Activated T-cell treated with anti-CD3 and anti-CD28 coated beads, Interleukin-2, amount 50 U/mL, for 4 hours (primary cell): Measurements from ENCODE around the gene ACSS2. TPM values are rescaled to one million over a fixed set of nuclear protein-coding genes. Genes with fewer than 3 reads are reported as not detected.
"Not testable (repeated sequence)": the region's sequence is repeated elsewhere in the genome, so short reads cannot be mapped to it uniquely, and the experiment has no call there.

ENCODE experiments used
- ATAC-seq, 2 donors: fragments of 200-7000 bp; cut with Tn5 transposase; one replicate each; pipeline ENCODE4 v1.10.0; 2021
- DNase-seq: peaks from one replicate; pipeline ENCODE4 v3.0.0-alpha.2; 2020
- H3K27me3 Mint-ChIP-seq: one replicate; pipeline ENCODE4 v1.8.0; 2021; ENCODE audit warnings: low read depth, mixed read lengths
- H3K36me3 Mint-ChIP-seq: one replicate; pipeline ENCODE4 v1.8.0; 2022; ENCODE audit warnings: mixed read lengths; ENCODE audit not compliant: insufficient read depth
- H3K4me1 Mint-ChIP-seq: one replicate; pipeline ENCODE4 v1.8.0; 2021; ENCODE audit warnings: low read depth, mixed read lengths
- H3K4me3 Mint-ChIP-seq: one replicate; pipeline ENCODE4 v1.8.0; 2021; ENCODE audit warnings: mild to moderate bottlenecking, moderate library complexity, mixed read lengths
- H3K9me3 Mint-ChIP-seq: one replicate; pipeline ENCODE4 v1.8.0; 2021; ENCODE audit warnings: mixed read lengths
- total RNA-seq, 3 donors: library from RNA; stranded (reverse); gene quantifications; one replicate each; pipeline ENCODE4 v1.2.1, GENCODE V29; 2021

ACSS2 gene
- total RNA-seq, 3 donors from 2014 or later = 6.0 to 10.6 (median 10.4) TPM

DNA sequence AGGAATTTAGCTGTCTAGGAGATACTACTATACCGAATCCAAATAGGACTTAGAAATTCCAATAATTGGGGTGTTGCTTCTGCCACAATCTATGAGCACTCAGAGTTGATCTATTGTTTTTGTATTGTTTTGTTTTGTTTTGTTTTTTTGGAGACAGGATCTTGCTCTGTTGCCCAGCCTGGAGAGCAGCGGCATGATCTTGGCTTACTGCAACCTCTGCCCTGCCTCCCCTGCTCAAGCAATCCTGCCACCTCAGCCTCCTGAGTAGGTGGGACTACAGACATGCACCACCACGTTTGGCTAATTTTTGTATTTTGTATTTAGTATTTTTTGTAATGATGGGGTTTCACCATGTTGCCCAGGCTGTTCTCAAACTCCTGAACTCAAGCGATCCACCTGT, 7.4 kb downstream of the ACSS2 start:
- Mint-ChIP-seq H3K9me3 (no peaks in the 10 kb centered on the region), H3K27me3 (no peaks in the 10 kb centered on the region)
- no peak for ATAC-seq

DNA sequence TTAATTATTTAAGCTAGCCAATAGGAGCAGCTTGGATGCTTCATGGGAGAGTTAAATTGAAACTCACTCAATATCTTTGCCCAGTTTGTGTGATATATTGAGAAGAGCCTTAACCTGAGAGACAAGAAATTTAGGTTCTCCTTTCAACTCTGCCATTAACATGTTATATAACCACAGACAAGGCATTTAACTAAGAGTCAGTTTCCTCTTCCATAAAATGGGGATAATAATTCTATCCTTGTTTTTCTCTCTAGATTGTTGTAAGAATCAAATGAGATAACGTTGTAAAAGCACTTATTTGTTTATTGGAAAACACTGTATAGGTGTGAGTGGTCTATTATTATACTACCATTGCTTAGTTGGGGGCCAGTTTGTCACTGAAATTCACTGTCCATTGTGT, 7.8 kb downstream of the ACSS2 start:
- DNase-seq (no peak), ATAC-seq (no peak)
- peaks cover 2% of the 10 kb centered on the region for H3K4me1 Mint-ChIP-seq
- no peaks in the 10 kb centered on the region for H3K27me3 Mint-ChIP-seq
- no peaks in the 10 kb centered on the region for H3K9me3 Mint-ChIP-seq
- H3K4me3 Mint-ChIP-seq = no peak overlapping the region
- H3K36me3 Mint-ChIP-seq = peaks cover 6% of the 10 kb centered on the region

More for the DNA sequence above, 7.4 kb downstream of the ACSS2 start:
- peaks cover 3% of the 10 kb centered on the region for H3K4me1 Mint-ChIP-seq
- H3K4me3 Mint-ChIP-seq = no peak overlapping the region
- peaks cover 6% of the 10 kb centered on the region for H3K36me3 Mint-ChIP-seq
- DNase-seq = no peak

DNA sequence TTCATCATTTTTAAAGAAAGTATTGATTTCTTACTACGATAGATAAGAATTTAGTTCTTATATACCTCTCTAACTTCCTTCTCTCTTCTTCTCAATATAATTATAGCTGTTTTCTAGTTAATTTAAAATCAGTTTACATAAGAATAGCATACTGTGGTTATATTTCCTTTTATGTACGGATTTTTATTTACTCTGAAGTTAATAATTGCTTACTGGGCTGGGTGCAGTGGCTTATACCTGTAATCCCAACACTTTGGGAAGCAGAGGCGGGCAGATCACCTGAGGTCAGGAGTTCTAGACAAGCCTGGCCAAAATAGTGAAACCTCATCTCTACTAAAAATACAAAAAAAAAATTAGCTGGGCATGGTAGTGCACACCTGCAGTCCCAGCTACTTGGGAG, 9.7 kb downstream of the ACSS2 start:
- no peak overlapping the region for H3K4me3 Mint-ChIP-seq
- no peaks in the 10 kb centered on the region for H3K27me3 Mint-ChIP-seq
- H3K4me1 Mint-ChIP-seq = peaks cover 18% of the 10 kb centered on the region
- no peak for ATAC-seq
- H3K36me3 Mint-ChIP-seq = peaks cover 6% of the 10 kb centered on the region
- no peak for DNase-seq
- H3K9me3 Mint-ChIP-seq = no peaks in the 10 kb centered on the region

DNA sequence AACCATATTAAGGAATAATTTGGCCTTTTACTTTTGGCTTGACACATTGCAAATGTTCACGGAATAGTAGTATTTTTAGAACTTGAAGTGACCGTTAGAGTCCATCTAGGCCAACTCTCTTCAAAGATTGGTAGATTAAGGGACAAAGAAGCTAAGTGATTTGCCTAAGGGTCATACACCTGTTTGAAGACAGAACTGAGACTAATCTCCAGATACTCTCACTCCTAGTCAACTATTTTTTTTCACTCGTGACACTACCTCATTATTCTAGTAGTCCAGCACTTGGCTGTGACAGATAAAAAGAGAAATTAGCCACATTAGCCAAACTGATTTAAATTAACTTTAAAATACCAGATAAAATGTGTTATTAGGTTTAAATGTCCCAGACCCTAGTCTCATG, 10.6 kb downstream of the ACSS2 start:
- Mint-ChIP-seq H3K9me3 (no peaks in the 10 kb centered on the region), H3K36me3 (peaks cover 6% of the 10 kb centered on the region), H3K27me3 (no peaks in the 10 kb centered on the region), H3K4me1 (peaks cover 27% of the 10 kb centered on the region), H3K4me3 (no peak overlapping the region)
- DNase-seq = no peak
- ATAC-seq = no peak

DNA sequence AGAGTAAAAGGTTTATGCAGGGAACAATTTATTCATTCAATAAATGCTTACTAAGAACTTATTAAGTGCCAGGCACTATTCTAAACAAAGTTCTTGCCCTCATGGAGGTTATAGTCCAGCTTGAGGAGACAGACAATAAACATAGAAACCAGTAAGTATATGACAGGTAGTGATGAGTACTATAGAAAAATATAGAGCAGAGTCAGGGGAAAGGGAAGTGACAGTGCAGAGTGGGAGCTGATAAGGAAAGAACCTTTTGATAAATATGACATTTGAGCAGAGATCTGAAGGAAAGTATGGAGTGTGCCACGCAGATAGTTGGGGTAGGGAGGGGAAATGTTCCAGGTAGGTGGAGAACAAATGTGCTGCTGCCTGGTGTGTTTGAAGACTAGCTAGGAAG, 12.1 kb downstream of the ACSS2 start:
- H3K27me3 Mint-ChIP-seq = no peaks in the 10 kb centered on the region
- H3K4me1 Mint-ChIP-seq = peaks cover 31% of the 10 kb centered on the region
- no peak overlapping the region for H3K4me3 Mint-ChIP-seq
- H3K9me3 Mint-ChIP-seq = no peaks in the 10 kb centered on the region
- peaks cover 6% of the 10 kb centered on the region for H3K36me3 Mint-ChIP-seq
- no peak for ATAC-seq
- DNase-seq = no peak

DNA sequence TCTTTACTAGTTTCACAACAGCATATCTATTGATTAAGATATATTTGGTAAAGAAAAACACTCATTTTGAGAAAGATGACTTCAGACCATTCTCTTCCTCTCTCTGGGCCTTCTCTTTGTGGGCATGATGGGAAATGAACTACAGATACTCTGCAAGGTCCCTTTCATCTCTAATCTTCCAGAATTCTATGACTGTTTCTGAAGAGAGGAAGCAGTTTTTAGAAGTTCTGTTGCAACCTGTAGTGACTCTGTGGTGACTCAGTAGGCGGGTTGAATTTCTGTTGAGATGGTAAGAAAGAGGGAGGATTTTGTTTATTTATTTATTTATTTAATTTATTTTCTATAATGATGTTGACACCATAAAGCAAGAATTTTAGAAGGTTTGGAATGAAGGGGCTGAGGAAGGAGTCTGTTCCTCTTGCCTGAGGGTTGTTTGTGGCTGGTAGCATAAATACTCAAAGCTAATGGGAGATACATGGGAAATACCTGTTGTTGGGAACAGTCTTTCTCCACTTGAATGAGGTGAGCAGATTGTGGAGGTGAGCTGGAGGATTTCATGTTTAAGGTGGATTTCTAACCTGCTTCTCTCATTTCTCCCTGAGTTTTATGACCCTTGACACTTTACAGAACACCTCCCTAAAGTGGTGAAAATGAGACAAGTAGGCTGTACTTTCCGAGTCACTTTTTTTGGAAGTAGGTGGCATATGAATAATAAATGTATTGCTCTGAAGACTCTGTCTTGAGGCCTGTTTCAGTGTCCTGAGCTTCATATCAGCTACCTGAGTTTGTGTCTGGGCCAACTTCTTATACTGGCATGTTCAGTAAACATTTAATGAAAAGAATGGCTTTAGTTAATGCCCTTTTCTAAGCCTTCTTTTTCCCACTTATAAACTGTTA, 15.0 kb downstream of the ACSS2 start:
- H3K4me1 Mint-ChIP-seq = peaks cover 31% of the 10 kb centered on the region
- DNase-seq = no peak
- H3K4me3 Mint-ChIP-seq = no peak overlapping the region
- H3K27me3 Mint-ChIP-seq = no peaks in the 10 kb centered on the region
- H3K36me3 Mint-ChIP-seq = peaks cover 6% of the 10 kb centered on the region
- H3K9me3 Mint-ChIP-seq = no peaks in the 10 kb centered on the region
- peak; percentile 97 to 98 for ATAC-seq

DNA sequence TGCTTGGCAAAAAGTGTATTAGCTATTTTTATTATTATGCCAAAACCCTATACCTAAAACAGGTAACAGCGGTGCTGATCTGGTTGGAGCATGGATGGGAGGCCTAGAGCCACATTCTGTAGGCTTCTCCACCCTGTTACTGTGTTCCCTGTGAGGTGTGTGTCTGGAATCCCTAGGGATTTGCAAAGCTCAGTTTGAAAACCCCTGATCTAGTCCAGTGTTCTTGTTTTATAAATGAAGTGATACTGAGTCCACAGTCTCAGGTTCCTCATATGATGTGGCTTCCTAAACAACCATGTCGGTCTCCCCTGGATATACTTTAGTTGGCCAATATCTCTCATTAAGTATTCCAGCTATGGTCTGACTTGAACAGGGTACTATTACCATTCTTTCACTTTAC, 16.3 kb downstream of the ACSS2 start:
- Mint-ChIP-seq H3K36me3 (peaks cover 4% of the 10 kb centered on the region), H3K9me3 (no peaks in the 10 kb centered on the region), H3K4me3 (no peak overlapping the region), H3K4me1 (peaks cover 31% of the 10 kb centered on the region), H3K27me3 (no peaks in the 10 kb centered on the region)
- DNase-seq = no peak
- ATAC-seq = no peak

DNA sequence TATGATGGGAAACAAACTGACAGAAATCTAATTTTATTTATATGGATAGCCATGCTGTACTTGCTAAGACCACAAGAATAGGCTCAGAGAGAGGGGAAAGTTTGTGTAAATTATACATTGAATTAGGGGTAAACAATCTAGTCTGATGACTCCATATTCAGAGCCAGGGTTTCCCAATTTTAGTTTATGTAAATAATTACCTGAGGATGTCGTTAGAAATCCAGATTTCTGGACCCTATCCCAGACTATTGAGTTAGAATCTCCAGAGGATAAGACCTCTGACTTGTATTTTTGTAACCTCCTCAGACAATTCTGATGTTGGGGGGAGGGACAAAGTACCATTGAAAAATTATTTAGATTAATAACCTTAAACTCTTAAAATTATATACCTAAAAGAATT, 18.3 kb downstream of the ACSS2 start:
- ATAC-seq (no peak), DNase-seq (no peak)
- Mint-ChIP-seq H3K4me3 (no peak overlapping the region), H3K36me3 (no peaks in the 10 kb centered on the region), H3K9me3 (no peaks in the 10 kb centered on the region), H3K27me3 (no peaks in the 10 kb centered on the region), H3K4me1 (peaks cover 27% of the 10 kb centered on the region)

DNA sequence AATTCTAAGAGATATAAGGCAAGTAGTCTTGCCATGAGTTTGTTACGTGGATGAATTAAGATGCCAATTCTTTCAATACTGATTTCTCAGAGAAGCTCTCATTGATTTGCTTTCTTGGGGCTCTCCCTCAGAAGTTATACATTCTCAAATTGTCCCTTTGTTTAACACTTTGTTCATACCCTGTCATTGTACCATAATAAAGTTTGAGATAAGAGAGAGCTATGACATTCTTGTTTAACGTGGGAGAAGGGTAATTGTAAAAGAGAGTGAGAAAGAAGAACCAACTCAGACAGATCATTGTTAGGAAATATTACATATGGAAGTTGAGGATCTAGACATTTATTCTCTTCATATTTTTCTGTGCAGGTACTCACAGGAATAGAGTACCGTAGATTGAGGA, 19.1 kb downstream of the ACSS2 start:
- no peak for DNase-seq
- no peaks in the 10 kb centered on the region for H3K27me3 Mint-ChIP-seq
- H3K9me3 Mint-ChIP-seq = no peaks in the 10 kb centered on the region
- no peak for ATAC-seq
- H3K4me1 Mint-ChIP-seq = peaks cover 20% of the 10 kb centered on the region
- H3K4me3 Mint-ChIP-seq = no peak overlapping the region
- H3K36me3 Mint-ChIP-seq = no peaks in the 10 kb centered on the region

DNA sequence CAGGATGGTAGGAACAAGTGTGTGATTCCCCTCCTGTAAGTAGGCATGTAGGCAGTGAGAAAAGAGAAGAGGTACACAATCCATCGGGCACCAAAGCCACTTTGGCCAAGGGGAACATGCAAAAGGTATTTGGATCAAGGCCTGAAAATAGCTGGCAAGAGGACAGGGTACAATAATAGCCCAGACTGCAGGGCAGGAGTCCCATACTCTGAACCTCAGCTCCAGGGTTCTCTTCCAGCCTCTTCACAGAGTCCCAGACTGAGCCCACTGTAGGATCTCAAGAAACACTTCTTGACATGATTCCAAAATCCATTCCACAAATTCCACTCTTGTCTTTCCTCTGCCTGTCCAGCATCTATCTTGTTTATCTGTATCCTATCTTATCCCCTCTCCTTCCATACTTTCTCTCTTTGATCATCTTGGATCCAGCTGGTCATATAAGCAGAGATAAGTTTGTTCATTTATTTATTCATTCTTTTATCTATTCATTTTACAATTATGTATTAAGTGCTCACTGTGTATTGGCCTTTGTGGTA, 19.7 kb downstream of the ACSS2 start:
- H3K9me3 Mint-ChIP-seq = no peaks in the 10 kb centered on the region

DNA sequence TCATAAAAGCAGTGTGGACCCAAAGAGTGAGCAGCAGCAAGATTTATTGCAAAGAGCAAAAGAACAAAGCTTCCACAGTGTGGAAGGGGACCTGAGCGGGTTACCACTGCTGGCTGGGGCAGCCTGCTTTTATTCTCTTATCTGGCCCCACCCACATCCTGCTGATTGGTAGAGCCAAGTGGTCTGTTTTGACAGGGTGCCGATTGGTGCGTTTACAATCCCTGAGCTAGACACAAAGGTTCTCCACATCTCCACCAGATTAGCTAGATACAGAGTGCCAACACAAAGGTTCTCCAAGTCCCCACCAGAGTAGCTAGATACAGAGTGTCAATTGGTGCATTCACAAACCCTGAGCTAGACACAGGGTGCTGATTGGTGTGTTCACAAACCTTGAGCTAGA, 21.7 kb downstream of the ACSS2 start:
- not testable (repeated sequence) for DNase-seq, H3K4me1 Mint-ChIP-seq, ATAC-seq, H3K36me3 Mint-ChIP-seq, H3K9me3 Mint-ChIP-seq, H3K27me3 Mint-ChIP-seq, H3K4me3 Mint-ChIP-seq

More for the DNA sequence above, 19.7 kb downstream of the ACSS2 start:
- Mint-ChIP-seq H3K4me1 (peaks cover 13% of the 10 kb centered on the region), H3K36me3 (no peaks in the 10 kb centered on the region), H3K4me3 (no peak overlapping the region), H3K27me3 (no peaks in the 10 kb centered on the region)
- no peak for DNase-seq
- no peak for ATAC-seq

DNA sequence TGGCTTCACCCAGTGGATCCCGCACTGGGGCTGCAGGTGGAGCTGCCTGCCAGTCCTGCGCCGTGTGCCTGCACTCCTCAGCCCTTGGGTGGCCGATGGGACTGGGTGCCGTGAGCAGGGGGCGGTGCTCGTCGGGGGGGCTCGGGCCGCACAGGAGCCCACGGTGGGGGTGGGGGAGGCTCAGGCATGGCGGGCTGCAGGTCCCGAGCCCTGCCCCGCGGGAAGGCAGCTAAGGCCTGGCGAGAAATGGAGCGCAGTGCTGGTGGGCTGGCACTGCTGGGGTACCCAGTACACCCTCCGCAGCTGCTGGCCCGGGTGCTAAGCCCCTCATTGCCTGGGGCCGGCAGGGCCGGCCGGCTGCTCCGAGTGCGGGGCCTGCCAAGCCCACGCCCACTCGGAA, 22.3 kb downstream of the ACSS2 start:
- H3K27me3 Mint-ChIP-seq, H3K4me1 Mint-ChIP-seq, H3K9me3 Mint-ChIP-seq, DNase-seq, ATAC-seq, H3K4me3 Mint-ChIP-seq, H3K36me3 Mint-ChIP-seq: not testable (repeated sequence)

DNA sequence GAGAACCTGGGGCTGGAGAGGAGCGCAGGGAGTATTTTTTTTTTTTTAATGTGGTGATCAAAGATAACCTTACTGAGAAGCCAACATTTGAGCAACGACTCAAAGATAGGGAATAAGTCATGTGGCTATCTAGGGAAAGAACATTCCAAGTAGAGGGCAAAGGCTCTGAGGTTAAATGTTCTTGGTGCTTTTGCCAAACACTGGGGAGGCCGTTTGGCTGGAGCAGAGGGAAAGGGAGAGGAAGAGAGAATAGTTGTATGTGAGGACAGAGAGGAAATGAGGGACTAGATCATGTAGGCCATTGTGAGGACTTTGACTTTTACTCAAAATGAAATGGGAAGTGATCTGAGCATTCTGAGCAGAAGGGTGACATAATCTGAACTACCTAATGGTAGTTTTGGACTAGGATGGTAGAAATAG, 27.8 kb downstream of the ACSS2 start:
- Mint-ChIP-seq H3K9me3 (no peaks in the 10 kb centered on the region), H3K4me3 (no peak overlapping the region), H3K4me1 (peaks cover 6% of the 10 kb centered on the region), H3K27me3 (no peaks in the 10 kb centered on the region), H3K36me3 (no peaks in the 10 kb centered on the region)
- ATAC-seq (no peak), DNase-seq (no peak)

DNA sequence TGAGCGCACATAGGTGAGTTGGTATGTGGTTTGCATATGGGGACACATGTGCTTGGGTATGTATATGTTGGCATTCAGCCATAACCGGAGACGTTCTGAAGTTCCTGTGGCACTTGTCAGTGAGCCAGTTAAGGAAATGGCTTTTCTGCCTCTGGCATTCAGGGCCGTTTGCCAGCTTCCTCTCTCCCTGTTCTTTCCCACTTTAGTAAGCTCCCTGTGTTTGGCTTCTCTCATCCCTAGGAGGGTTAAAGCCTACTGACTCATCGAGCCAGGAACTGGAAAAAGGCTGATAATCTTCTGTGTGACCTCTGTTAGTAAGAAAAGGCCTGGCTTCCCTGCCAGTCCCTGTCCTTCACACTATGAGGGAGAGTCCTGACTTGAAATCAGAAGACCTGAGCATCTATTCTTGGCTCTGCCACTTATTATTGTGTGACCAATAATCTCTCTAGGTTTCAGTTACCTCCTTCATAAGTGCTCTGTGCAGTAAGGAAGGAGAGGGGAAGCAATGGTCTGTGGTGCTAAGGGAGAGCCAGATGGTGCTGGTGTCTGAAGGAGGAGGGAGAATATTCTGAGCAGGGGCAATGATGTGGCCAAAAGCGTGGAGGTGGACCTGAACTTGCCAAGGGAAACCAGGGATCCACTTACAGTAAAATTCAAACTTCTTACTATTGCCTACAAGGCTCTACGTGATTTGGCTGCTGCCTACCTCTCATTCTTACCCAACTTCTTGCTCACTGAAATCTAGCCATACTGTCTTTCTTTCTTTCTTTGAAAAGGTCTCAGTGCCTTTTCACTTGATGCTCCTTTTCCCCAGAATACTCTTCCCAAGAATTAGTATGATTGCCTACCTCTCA, 31.4 kb downstream of the ACSS2 start:
- Mint-ChIP-seq H3K27me3 (no peaks in the 10 kb centered on the region), H3K36me3 (no peaks in the 10 kb centered on the region), H3K4me3 (no peak overlapping the region), H3K9me3 (no peaks in the 10 kb centered on the region), H3K4me1 (peaks cover 6% of the 10 kb centered on the region)
- no peak for DNase-seq
- peak in 1 of 2 donors; percentile 37 for ATAC-seq
